Measurements from ENCODE around the gene MINK1.

Gene MINK1

DNA sequence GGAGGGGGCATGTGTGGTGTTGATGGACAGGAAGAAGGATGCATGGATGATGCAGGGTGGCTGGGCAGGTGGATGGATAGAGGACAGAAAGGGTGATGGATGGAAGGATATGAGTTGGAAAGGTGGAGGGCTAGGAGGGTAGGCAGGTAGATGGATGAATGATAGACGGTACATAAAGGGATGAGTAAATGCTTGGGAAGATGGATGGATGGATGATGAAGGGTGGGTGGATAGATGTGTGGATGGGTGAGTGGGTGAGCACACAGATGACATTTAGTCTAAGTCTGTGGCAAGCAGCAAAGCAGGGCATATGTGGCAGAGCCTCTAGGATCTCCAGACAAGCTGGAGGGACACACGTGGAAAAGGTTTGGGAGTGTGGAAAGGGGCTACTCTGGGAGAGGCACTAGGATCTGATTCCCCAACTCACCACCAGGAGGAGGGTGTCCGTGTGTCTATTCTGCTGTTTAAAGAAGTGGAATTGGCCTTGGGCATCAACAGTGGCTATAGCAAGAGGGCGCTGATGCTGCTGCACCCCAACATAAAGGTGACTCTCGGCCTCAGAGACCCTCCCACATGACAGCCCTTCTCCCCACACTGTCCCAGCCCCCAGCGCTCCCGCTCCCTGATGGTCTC, 18.0 kb upstream of the MINK1 start:
- TF ChIP-seq, protein P1, sequence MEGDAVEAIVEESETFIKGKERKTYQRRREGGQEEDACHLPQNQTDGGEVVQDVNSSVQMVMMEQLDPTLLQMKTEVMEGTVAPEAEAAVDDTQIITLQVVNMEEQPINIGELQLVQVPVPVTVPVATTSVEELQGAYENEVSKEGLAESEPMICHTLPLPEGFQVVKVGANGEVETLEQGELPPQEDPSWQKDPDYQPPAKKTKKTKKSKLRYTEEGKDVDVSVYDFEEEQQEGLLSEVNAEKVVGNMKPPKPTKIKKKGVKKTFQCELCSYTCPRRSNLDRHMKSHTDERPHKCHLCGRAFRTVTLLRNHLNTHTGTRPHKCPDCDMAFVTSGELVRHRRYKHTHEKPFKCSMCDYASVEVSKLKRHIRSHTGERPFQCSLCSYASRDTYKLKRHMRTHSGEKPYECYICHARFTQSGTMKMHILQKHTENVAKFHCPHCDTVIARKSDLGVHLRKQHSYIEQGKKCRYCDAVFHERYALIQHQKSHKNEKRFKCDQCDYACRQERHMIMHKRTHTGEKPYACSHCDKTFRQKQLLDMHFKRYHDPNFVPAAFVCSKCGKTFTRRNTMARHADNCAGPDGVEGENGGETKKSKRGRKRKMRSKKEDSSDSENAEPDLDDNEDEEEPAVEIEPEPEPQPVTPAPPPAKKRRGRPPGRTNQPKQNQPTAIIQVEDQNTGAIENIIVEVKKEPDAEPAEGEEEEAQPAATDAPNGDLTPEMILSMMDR (conservative IDR thresholded peaks at IDR 0.05): no peak
- TF ChIP-seq ZFX (IDR thresholded peaks at IDR 0.05): no peak
- no peak overlapping the region for H3K27ac ChIP-seq

DNA sequence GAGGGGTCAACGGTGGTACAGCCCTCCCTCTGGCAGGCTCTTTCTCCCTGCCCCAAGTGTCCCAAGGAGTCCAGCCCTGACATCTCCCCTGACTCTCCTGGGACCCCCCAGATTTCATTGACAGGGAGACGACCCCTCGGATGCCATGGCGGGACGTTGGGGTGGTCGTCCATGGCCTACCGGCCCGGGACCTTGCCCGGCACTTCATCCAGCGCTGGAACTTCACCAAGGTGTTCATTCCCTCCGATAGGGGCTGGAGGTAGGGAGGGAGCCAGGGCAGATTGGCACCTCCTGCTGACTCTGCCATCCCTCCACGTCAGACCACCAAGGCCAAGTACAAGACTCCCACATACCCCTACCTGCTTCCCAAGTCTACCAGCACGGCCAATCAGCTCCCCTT, 16.3 kb upstream of the MINK1 start:
- no peak for TF ChIP-seq ZFX (IDR thresholded peaks at IDR 0.05)
- TF ChIP-seq, protein P1 (conservative IDR thresholded peaks at IDR 0.05): no peak

DNA sequence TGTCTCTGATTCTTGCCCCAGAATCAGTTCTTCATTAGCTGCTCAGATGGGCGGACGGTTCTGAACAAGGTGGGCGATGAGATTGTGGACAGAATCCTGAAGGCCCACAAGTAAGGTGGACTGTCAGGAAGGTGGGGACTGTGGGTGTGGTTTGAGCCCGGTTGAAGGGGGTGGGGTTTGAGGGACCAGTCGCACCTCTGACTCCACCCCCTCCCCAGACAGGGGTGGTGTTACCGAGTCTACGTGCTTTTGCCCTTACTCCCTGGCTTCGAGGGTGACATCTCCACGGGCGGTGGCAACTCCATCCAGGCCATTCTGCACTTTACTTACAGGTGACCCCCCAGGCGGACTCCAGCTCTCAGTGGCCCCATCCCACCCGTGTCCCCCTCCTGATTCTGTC, 14.9 kb upstream of the MINK1 start:
- H3K27ac ChIP-seq: no peak overlapping the region
- TF ChIP-seq, protein P1 (conservative IDR thresholded peaks at IDR 0.05): no peak
- no peak for TF ChIP-seq ZFX (IDR thresholded peaks at IDR 0.05)

More for the DNA sequence above, 16.3 kb upstream of the MINK1 start:
- no peak overlapping the region for H3K27ac ChIP-seq

DNA sequence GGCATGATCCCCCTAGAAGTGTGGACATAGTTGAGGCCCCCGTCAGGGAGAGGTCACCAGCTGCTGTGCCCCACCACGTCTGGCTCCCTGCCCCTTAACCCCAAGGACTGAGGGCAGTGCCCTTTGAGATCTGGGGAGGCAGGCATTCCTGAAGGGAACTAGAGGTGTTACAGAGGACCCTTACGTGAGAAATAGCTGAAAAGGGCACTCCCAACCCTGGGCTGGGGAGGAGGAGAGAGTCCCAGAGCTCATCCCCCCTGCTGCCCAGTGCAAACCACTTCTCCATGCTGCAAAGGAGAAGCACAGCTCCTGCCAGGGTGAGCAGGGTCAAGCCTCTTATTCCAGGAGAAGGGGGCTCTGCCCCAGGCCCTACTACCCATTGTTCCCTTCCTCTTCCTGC, 10.3 kb upstream of the MINK1 start:
- no peak overlapping the region for H3K27ac ChIP-seq
- no peak for TF ChIP-seq ZFX (IDR thresholded peaks at IDR 0.05)
- TF ChIP-seq, protein P1 (conservative IDR thresholded peaks at IDR 0.05): no peak

DNA sequence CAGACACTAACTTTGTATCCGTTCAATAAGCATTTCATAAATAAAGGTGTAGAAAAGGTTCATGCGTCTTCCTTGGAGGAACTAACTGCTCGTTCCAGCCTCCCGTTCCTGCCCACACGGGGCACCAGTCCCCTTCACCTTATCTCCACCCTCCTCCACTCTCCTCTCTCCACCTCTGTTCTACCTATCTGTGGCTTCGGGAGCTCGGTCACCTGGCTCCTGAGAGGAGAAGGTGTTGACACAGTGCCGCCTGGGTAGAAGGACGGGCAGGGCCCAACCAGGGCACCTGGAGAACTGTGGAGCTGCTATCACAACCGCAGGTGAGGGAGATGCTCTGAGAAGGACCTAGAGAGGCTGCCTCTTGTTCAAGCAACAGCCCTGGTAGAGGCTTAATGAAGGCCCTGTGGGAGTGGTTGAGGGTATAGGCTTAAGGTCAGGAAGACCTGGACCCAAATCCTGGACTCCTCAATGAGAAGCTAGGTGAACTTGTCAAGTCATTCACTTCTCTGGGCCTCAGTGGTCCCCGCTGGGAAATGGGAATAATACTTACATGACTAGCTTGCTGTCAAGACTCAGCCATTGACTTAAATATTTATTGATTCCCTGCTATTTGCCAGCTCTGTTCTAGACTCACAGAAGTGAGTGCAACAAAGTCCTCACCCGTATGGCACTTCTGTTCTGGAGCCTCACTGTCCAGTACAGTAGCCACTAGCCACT, 9.6 kb upstream of the MINK1 start:
- H3K27ac ChIP-seq: no peak overlapping the region
- TF ChIP-seq, protein P1 (conservative IDR thresholded peaks at IDR 0.05): no peak
- TF ChIP-seq ZFX (IDR thresholded peaks at IDR 0.05): no peak

DNA sequence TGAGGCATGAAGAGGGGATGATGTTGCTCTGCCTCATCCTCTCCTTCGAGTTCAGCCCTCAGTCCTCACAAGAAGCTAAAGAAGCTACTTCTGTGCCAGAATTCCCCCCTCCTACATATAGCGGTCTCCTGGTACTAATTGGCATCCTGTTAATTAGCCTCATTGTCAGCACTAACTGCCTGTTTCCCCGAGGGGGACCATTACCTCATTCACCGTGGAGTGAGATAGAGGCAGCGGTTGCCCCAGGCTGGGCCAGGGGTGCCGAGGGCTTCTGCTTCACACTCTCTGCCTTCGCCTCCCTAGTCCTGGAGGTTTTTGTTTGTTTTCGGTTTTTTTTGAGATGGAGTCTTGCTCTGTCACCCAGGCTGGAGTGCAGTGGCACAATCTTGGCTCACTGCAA, 5.7 kb upstream of the MINK1 start:
- no peak for TF ChIP-seq ZFX (IDR thresholded peaks at IDR 0.05)
- TF ChIP-seq, protein P1 (conservative IDR thresholded peaks at IDR 0.05): no peak
- H3K27ac ChIP-seq: no peak overlapping the region

DNA sequence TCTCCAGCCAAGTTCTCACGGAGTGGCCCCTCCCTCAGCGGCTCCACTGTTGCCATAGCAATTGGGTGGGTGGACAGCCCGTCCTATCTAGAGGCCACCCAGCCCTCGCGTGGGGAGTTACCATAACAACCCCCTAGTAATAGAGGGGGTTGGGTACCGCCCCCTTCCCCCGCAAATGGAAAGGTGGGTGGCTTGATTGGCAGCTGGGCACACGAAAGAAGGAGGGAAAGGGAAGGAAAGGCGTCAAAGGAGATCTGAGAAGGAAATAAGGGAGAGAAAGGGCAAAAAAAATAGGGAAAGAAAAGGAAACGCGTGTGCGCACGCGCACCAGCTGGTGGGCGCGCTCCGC, 337 bp upstream of the MINK1 start:
- H3K27ac ChIP-seq: peak overlapping the region; percentile 94
